Measurements from ENCODE around the gene RNF121.
A peak's percentile ranks its signal among the peaks of the same experiment; 100 is the strongest.

The RNF121 gene

GRCh38 chr11:71935338-71935925 is 6.6 kb downstream of the RNF121 start:
- no peak for DNase-seq (ENCODE audit: low spot score)

- DNase-seq (ENCODE audit: low spot score) = no peak
These were observed 8.0 kb downstream of the RNF121 start for GRCh38 chr11:71936825-71937224.

DNA sequence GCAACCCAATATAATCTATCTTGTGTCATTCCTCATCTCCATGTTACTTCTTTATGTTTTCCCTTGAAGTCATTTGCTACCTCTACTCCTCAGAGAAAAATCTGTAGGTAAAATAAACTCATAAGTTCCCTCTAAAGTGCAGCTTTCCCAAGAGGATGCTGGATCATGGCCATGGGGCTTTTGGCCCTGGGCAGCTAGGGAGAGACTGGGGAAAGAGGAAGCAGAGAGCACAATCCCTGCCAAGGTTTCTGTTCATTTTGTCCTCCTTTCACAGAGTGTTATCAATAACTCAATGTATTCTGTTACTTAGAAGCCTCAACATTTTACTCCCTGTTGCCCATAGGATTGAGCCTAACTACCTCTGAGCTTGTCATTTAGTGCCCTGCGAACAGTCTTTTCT is 9.0 kb downstream of the RNF121 start:
- DNase-seq (ENCODE audit: low spot score) = no peak

GRCh38 chr11:71940561-71941219 is 11.8 kb downstream of the RNF121 start:
- DNase-seq (ENCODE audit: low spot score) = no peak

- no peak for DNase-seq (ENCODE audit: low spot score)
These were observed 17.3 kb downstream of the RNF121 start for GRCh38 chr11:71946144-71946571.

DNA sequence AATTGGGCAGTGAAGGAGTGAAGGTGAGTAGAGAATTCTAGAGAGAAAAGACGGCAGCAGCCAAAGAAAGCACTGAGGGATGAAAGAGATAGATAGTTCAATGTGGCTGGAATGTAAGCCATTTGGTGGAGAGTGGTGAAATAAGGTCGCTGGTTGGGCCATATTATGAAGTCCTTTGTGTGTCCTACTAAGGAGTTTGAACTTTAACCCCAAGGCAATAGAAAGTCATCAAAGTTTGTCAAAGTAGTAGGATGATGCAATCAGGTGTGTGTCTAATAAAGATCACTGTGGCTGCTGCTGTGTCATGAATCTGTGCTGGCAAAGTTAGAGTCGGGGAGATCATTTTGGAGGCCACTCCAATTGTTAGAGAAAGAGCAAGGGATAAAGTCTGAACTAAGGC is 18.7 kb downstream of the RNF121 start:
- DNase-seq (ENCODE audit: low spot score) = no peak

GRCh38 chr11:71948314-71949027 is 19.6 kb downstream of the RNF121 start:
- DNase-seq (ENCODE audit: low spot score) = no peak

GRCh38 chr11:71949034-71949433 is 20.2 kb downstream of the RNF121 start:
- DNase-seq (ENCODE audit: low spot score) = no peak

- no peak for DNase-seq (ENCODE audit: low spot score)
These were observed 23.0 kb downstream of the RNF121 start for GRCh38 chr11:71951741-71952310.

DNA sequence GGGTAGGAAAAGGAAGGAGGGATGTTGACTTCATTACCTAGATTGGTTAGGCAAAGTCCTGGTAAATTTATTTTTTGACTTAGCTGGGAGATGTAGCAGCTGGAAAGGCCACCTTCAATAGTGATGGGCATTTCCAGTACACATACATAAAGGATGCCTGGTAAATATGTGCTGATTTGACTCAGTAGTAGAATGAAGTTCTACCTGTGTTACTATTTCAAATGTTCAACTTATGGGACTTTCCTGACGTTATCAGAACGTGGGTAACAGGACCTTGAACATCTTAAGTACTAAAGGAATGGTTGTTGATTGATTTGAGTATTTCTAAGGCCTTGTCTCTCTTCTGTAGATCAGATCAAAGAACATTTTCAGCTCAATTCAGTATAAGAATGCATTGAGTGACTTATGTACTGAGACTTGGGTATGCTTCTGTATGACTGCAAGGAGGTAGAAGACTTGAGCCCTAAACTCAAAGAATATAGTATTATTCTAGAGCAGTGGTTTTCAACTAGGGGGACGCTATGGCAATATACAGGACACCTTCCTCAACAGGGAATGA is 27.1 kb downstream of the RNF121 start:
- DNase-seq (ENCODE audit: low spot score) = no peak

- peak; percentile 35 for DNase-seq (ENCODE audit: low spot score)
These were observed 33.7 kb downstream of the RNF121 start for GRCh38 chr11:71962428-71963038.

DNA sequence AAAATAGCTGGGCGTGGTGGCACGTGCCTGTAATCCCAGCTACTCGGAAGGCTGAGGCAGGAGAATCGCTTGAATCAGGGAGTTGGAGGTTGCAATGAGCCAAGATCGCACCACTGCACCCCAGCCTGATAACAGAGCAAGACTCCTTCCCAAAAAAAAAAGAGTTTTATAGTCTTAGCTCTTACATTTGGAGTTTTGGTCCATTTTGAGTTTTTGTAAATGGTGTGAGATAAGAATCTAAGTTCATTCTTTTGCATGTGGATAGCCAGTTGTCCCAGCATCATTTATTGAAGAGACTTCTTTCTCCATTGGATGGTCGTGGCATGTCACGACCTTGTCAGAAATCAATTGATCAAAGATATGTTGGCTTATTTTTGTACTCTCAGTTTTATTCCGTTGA is 34.6 kb downstream of the RNF121 start:
- no peak for DNase-seq (ENCODE audit: low spot score)

DNA sequence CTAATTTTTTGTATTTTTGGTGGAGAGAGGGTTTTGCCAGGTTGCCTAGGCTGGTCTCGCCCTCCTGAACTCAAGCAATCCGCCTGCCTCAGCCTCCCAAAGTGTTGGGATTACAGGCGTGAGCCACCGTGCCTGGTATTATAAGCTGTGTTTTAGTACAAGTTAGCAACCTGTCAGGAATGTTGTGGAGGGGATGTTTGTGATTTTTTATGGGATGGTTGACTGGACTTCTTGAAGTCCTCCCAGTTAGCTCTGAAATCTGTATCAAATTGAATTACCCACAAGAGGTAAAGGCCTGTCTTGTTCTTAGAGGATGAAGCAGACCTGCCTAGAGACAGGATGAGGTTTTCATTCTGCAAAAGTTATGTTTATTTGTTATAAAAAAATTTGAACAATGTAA is 35.8 kb downstream of the RNF121 start:
- no peak for DNase-seq (ENCODE audit: low spot score)

GRCh38 chr11:71971680-71972079 is 42.8 kb downstream of the RNF121 start:
- DNase-seq (ENCODE audit: low spot score) = no peak

DNA sequence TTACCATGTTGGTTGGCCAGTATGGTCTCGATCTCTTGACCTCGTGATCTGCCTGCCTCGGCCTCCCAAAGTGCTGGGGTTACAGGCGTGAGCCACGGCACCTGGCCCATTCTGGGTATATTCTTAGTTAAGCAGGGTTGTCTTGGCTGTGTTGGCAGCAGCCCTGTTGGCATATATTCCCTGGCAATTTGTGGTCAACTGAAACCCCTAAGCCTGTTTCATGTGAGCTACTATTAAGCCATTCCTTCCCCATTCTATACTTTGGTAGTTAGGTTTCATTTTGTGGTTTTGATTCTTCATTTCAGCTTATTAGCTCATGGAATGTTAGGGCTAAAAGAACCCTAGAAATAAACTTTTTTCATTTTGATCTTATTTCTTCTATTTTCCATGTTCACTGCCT is 47.7 kb downstream of the RNF121 start:
- no peak for DNase-seq (ENCODE audit: low spot score)

DNA sequence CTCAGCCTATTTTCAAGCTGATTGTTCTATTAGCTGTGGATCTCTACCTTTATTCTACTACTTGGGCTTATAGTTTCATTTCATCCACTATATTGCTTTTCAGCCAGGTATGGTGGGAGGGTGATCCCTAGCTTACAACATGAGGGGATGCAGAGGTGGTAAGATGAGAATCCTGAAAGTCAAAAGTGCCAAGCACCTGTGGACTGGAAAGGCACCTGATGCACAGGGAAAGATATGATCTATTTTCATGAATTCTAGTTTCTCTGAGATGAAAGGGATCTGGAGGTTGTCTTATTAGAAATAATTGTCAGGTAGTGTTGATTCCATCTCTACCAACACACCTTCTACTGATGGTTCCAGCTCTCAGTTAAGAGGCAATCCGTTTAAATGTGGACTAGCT is 48.2 kb downstream of the RNF121 start:
- no peak for DNase-seq (ENCODE audit: low spot score)

- DNase-seq (ENCODE audit: low spot score) = peak; percentile 83
These were observed 49.0 kb downstream of the RNF121 start for GRCh38 chr11:71977743-71978418.

GRCh38 chr11:71979094-71979493 is 50.2 kb downstream of the RNF121 start:
- DNase-seq (ENCODE audit: low spot score) = no peak

GRCh38 chr11:71979602-71980001 is 50.8 kb downstream of the RNF121 start:
- no peak for DNase-seq (ENCODE audit: low spot score)

- no peak for DNase-seq (ENCODE audit: low spot score)
These were observed 57.3 kb downstream of the RNF121 start for GRCh38 chr11:71986131-71986530.

- no peak for DNase-seq (ENCODE audit: low spot score)
These were observed 58.7 kb downstream of the RNF121 start for GRCh38 chr11:71987521-71987920.

DNA sequence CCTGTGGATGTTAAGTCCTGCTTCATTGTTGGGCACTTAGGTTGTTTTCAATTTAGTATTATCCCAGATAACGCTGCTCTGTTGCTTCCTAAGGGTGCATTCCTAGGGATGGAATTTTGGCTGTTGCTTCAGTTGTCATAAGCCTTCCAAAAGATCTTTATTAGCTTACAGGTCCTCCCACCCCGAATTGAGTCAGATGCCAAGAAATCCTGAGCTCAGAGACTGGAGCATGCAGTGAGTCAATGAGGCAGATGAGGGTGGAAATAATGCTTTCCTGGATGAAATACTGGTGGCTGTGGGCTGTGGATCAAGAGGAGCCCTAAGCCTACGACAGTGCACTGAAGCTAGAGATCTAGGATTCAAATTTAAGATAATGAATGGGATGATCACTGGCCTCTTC is 59.2 kb downstream of the RNF121 start:
- no peak for DNase-seq (ENCODE audit: low spot score)
